GM21529 (cell line): Measurements from ENCODE around the gene HNRNPLL.
A peak's percentile ranks its signal among the peaks of the same experiment; 100 is the strongest.

ENCODE experiments used
- ATAC-seq: cut with Tn5 transposase; IDR thresholded peaks from one replicate; pipeline ENCODE4 v1.9.1; 2021; ENCODE audit not compliant: unreplicated experiment

The HNRNPLL gene

GRCh38 chr2:38598200-38598990 lies 4.3 kb downstream of the HNRNPLL start:
- no peak for ATAC-seq

DNA sequence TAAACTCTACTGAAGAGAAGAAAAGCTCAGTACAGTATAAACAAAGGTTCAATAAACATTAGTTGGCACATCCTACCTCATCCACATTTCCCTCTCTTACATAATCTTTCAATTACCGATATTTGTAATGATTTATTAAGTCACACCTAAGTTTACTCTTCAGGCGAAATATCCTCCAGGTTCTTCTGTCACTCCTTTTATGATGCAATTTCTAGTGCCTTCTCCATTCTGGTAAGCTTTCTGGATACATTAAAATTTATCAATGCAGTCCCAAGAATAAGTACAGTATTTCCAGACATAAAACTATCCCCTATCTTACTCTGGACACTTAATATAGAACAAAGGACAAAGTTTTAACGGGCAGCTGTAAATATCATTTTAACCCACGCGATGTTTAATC lies 5.6 kb downstream of the HNRNPLL start:
- ATAC-seq, result no peak

DNA sequence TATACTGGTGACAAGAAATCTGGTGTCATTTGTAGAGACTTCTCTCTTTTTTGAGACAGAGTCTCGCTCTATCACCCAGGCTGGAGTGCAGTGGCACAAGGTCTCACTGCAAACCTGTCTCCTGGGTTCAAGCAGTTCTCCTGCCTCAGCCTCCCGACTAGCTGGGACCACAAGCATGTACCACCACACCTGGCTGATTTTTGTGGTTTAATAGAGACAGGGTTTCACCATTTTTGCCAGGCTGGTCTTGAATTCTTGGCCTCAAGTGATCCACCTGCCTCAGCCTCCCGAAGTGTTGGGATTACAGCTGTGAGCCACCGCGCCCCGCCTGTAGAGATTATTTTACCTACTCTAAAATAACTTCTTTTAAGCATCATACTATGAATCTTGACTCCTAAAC lies 6.5 kb downstream of the HNRNPLL start:
- no peak for ATAC-seq

- ATAC-seq, result no peak
Observed at GRCh38 chr2:38592951-38593350, 9.8 kb downstream of the HNRNPLL start.

- no peak for ATAC-seq
Observed at GRCh38 chr2:38591152-38591551, 11.6 kb downstream of the HNRNPLL start.

GRCh38 chr2:38590053-38590452 lies 12.7 kb downstream of the HNRNPLL start:
- no peak for ATAC-seq

GRCh38 chr2:38586931-38587330 lies 15.8 kb downstream of the HNRNPLL start:
- no peak for ATAC-seq

- no peak for ATAC-seq
Observed at GRCh38 chr2:38584881-38585280, 17.8 kb downstream of the HNRNPLL start.

- ATAC-seq, result no peak
Observed at GRCh38 chr2:38583994-38584393, 18.7 kb downstream of the HNRNPLL start.

DNA sequence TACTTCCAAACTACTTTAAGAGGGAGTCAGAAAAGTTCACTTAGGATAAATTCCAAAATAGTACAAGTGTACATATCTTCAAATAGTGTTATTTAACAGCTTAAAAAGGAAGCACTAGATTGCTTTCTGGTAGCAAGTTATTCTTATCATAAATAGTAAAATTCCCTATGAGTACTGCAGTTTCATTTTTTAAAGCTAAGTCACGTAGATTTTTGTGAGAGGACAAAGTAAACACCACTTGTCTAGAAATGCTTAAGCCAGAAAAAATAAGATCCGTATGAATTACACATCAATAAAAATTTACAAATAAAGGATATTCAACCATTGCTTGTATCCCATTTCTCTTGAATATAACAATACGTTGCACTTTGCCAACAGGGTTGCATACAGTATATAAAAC lies 19.2 kb downstream of the HNRNPLL start:
- no peak for ATAC-seq

- peak; percentile 74 for ATAC-seq
Observed at GRCh38 chr2:38581193-38582147, 21.3 kb downstream of the HNRNPLL start.

- no peak for ATAC-seq
Observed at GRCh38 chr2:38580115-38580636, 22.6 kb downstream of the HNRNPLL start.

DNA sequence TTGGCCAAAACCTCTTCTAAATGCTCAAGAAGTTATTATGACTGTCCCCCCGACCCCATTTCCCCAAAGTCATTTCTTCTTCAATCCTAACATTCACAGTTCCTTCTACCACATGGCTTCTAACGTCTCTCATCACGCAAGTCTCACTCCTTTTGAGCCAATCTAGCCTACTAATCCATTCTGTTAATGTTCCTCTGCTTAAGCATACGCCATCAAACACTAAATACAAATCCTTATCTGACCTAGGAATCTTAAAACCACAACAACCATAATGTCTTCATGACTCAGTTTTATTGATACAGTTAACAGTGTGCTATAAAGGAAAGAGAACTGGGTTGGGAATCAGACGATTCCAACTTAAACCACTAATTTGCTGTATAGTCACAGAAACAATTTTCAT lies 23.9 kb downstream of the HNRNPLL start:
- ATAC-seq, result no peak

DNA sequence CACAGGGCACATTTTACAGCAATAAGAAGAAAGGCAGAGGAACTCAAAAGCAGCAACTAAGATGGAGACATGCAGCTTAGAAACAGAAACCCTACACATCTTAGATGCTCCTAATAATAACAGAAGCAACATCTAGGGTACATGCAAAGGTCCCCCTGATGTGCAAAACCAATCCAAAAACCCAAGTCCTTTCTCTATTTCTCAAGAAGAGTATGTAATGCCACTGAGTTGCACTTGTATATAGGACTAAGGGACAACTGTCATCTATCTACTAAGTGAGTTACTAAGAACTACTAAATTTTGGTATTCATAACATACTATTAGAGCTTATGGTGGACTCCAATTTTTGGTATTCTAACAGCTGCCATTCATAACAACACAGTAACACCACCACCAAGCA lies 28.4 kb downstream of the HNRNPLL start:
- no peak for ATAC-seq

GRCh38 chr2:38572167-38572566 lies 30.6 kb downstream of the HNRNPLL start:
- no peak for ATAC-seq

- no peak for ATAC-seq
Observed at GRCh38 chr2:38571193-38571592, 31.5 kb downstream of the HNRNPLL start.

GRCh38 chr2:38568724-38569436 lies 33.8 kb downstream of the HNRNPLL start:
- ATAC-seq, result no peak

DNA sequence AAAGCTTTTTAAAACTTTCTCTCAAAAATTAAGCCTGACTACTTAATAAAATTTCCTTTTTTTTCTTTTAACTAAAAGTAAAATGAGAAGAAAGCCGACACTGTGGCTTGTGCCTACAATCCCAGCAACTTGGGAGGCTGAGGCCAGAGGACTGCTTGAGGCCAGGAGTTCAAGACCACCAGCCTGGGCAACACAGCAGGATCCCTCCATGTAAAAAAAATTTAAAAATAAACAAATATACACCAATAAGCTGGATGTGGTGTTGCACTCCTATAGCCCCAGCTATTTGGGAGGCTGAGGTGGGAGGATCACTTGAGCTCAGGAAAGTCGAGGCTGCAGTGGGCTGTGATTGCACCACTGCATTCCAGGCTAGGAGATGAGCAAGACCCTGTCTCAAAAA lies 37.4 kb downstream of the HNRNPLL start:
- ATAC-seq, result no peak

DNA sequence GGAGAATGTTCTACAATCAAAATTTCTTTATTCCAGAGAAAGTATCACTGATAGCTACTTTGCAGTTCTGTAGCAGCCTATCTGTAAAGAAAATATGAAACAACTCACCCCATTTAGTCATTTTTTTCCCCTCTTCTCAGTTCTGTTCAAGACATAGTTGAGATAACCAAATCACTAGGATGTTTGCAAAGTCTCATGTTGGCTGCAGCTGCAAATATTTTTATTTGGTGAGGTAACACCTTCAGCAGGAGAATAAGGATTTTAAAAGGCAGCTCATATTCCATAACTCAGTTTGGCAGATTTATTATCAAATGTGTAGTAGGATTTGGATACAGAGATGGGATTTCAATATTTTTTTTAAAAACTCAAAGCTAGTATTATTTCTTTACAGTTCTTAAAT lies 41.0 kb downstream of the HNRNPLL start:
- no peak for ATAC-seq

- no peak for ATAC-seq
Observed at GRCh38 chr2:38560092-38560491, 42.6 kb downstream of the HNRNPLL start.

- ATAC-seq, result no peak
Observed at GRCh38 chr2:38557981-38558380, 44.7 kb downstream of the HNRNPLL start.
